Fibroblast of skin of right biceps (primary cell): ENCODE results near the gene DBNDD2.

Experiments
- DNase-seq: peaks from one replicate; pipeline ENCODE4 v3.0.0-alpha.2; 2013

Gene DBNDD2

GRCh38 chr20:45407783-45408645 is at the start of gene DBNDD2:
Gene DBNDD2 (plus strand): TSS chr20:45408289. CDS start chr20:45408468, 179 bp downstream.
- no peak for DNase-seq

GRCh38 chr20:45359069-45359405 is 49.1 kb upstream of the DBNDD2 start:
- peak; percentile 48 for DNase-seq

GRCh38 chr20:45359406-45360148 is 48.5 kb upstream of the DBNDD2 start:
- peak; percentile 62 for DNase-seq

- DNase-seq: no peak
Observed at GRCh38 chr20:45361793-45362192, 46.3 kb upstream of the DBNDD2 start.

- DNase-seq: peak; percentile 98
Observed at GRCh38 chr20:45362804-45363610, 45.1 kb upstream of the DBNDD2 start, which contains the start of gene SYS1. Gene SYS1 (plus strand): TSS chr20:45363156. CDS start chr20:45363532, 376 bp downstream.

GRCh38 chr20:45363611-45364492 is 44.2 kb upstream of the DBNDD2 start:
- no peak for DNase-seq

- no peak for DNase-seq
Observed at GRCh38 chr20:45365444-45365970, 42.6 kb upstream of the DBNDD2 start.

- no peak for DNase-seq
Observed at GRCh38 chr20:45366192-45366591, 41.9 kb upstream of the DBNDD2 start.

GRCh38 chr20:45366631-45367030 is 41.5 kb upstream of the DBNDD2 start:
- DNase-seq: no peak

- DNase-seq: no peak
Observed at GRCh38 chr20:45367126-45367525, 41.0 kb upstream of the DBNDD2 start.

GRCh38 chr20:45368221-45368980 is 39.7 kb upstream of the DBNDD2 start:
- no peak for DNase-seq

- DNase-seq: no peak
Observed at GRCh38 chr20:45370571-45371160, 37.4 kb upstream of the DBNDD2 start.

GRCh38 chr20:45372241-45372640 is 35.8 kb upstream of the DBNDD2 start:
- no peak for DNase-seq

- no peak for DNase-seq
Observed at GRCh38 chr20:45372646-45373352, 35.3 kb upstream of the DBNDD2 start.

GRCh38 chr20:45373353-45374100 is 34.6 kb upstream of the DBNDD2 start:
- DNase-seq: peak; percentile 78

GRCh38 chr20:45374101-45374467 is 34.0 kb upstream of the DBNDD2 start:
- no peak for DNase-seq

- no peak for DNase-seq
Observed at GRCh38 chr20:45374966-45375365, 33.1 kb upstream of the DBNDD2 start.

GRCh38 chr20:45377269-45377668 is 30.8 kb upstream of the DBNDD2 start:
- DNase-seq: no peak

- DNase-seq: no peak
Observed at GRCh38 chr20:45378191-45378590, 29.9 kb upstream of the DBNDD2 start, which contains the start of gene TP53TG5. Gene TP53TG5 (minus strand): TSS chr20:45378325. CDS start chr20:45378236, 89 bp downstream.
